ENCODE data around the gene CUL9. TPM values are rescaled to one million over a fixed set of nuclear protein-coding genes. Genes with fewer than 3 reads are reported as not detected.
A peak's percentile ranks its signal among the peaks of the same experiment; 100 is the strongest.

Gene CUL9
- total and polyA plus RNA-seq, 5 donors from 2014 or later = 22.5 to 81.2 (median 24.7) TPM

DNA sequence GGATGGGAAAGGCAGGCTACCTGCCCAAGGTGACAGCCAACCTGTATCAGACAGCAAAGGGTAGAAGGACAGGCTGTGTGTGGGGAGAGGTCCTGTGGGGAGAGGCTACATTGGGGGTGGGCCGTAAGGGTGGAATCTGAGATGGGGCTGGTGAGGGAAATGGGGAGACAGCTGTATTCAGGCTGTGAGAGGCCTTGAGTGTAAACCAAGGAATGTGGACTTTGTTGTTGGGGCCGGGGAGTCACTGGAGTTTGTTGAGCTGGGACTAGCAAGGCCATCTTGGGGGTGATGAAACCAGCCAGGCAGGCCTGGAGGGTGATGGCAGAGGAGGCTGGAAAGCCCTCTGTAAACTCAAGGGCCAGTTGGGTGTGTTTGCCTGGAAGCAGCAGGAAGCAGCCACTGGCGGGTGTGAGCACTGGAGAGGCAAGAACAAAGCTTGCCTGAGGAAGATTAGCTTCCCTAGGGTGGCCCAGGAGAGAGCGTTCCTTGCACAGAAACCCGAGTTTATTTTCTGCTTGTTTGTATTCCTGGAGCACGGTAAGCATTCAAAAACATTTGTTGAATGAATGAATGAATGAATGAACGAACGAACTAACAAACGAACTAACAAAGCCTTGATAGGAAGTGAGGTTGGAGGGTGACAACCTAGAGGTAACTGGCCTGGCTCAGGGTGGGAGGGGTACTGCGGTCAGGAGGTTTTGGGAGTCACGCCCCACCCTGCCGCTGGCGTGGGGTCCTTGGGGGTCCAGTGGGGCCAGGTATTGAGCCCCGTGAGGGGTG is 80.2 kb downstream of the CUL9 start:
- Mint-ChIP-seq H3K27ac (peak overlapping the region in 1 of 3 donors; percentile 77), H3K27me3 (no peaks in the 10 kb centered on the region), H3K4me1 (peaks cover 0 to 9% (median under 1%) of the 10 kb centered on the region in 4 donors), H3K36me3 (no peaks in the 10 kb centered on the region), H3K9me3 (no peaks in the 10 kb centered on the region), H3K4me3 (no peak overlapping the region)
- no peaks in the 10 kb centered on the region for H3K9me3 ChIP-seq (ENCODE audit: control insufficient read depth in 2 of 2, low read length in 2 of 2)
- H3K27me3 ChIP-seq (ENCODE audit: control insufficient read depth, insufficient read depth, low read length) = no peaks in the 10 kb centered on the region
- H3K4me1 ChIP-seq (ENCODE audit: control insufficient read depth, insufficient read depth, low read length, poor library complexity, severe bottlenecking) = peaks cover 4% of the 10 kb centered on the region
- H3K4me3 ChIP-seq (ENCODE audit: low read depth, low read length) = no peak overlapping the region
- no peaks in the 10 kb centered on the region for H3K36me3 ChIP-seq (ENCODE audit: control insufficient read depth, insufficient read depth, low read length)
- ATAC-seq (ENCODE audit: low read depth in 2 of 2) = no peak
- no peak for DNase-seq
- no peak overlapping the region for H3K27ac ChIP-seq (ENCODE audit: insufficient read depth, low read length, poor library complexity, severe bottlenecking)

- Histone ChIP-seq H3K36me3 (ENCODE audit: control insufficient read depth, insufficient read depth, low read length) (no peaks in the 10 kb centered on the region), H3K9me3 (ENCODE audit: control insufficient read depth in 2 of 2, low read length in 2 of 2) (no peaks in the 10 kb centered on the region), H3K4me1 (ENCODE audit: control insufficient read depth, insufficient read depth, low read length, poor library complexity, severe bottlenecking) (peaks cover 4% of the 10 kb centered on the region), H3K4me3 (ENCODE audit: low read depth, low read length) (no peak overlapping the region), H3K27me3 (ENCODE audit: control insufficient read depth, insufficient read depth, low read length) (no peaks in the 10 kb centered on the region), H3K27ac (ENCODE audit: insufficient read depth, low read length, poor library complexity, severe bottlenecking) (no peak overlapping the region)
- Mint-ChIP-seq H3K4me1 (peaks cover 0 to 5% (median under 1%) of the 10 kb centered on the region in 4 donors), H3K36me3 (no peaks in the 10 kb centered on the region), H3K9me3 (no peaks in the 10 kb centered on the region), H3K27ac (no peak overlapping the region), H3K4me3 (no peak overlapping the region), H3K27me3 (peaks cover 3% of the 10 kb centered on the region)
- no peak for DNase-seq
- ATAC-seq (ENCODE audit: low read depth in 2 of 2) = no peak
Measured at GRCh38 chr6:43262780-43263313, 80.9 kb downstream of the CUL9 start.

DNA sequence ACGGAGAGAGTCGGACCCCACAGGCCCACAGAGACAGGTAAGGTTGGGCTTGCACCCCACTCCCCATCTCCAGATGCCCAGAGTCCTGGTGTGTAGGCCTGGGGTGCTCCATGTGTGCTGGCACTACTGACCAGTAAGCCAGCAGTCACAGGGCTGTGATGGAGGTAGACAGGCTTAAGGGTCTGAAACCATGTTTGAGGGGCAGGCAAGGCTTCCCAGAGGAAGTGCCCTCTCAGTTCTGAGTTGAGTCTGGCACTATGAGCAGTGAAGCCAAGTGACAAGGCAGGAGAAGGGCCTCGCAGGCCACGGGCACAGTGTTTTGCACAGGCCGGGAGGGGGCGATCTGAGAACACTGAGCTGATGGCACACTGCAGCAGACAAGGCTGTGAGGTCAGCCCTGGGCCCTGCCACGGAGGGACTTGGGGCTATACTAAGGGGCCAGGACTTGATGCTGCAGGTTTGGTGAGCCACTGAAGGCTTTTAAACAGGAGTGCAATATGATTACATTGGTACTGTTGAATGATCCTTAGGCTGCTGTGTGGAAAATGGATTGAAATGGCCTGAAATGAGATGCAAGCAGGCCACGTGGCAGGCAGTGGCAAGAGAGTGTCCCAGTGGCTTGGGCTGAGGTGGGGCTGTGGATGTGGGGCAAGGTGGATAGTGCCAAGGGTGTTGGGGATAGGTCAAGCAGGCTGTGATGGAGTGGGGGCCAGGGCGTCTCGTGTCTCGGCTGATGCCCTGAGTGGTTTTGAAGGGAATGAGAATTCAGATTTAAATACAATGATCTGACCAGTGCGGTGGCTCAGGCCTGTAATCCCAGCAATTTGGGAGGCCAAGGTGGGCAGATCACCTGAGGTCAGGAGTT is 81.5 kb downstream of the CUL9 start:
- Histone ChIP-seq H3K4me1 (ENCODE audit: control insufficient read depth, insufficient read depth, low read length, poor library complexity, severe bottlenecking) (peaks cover 4% of the 10 kb centered on the region), H3K36me3 (ENCODE audit: control insufficient read depth, insufficient read depth, low read length) (no peaks in the 10 kb centered on the region), H3K4me3 (ENCODE audit: low read depth, low read length) (no peak overlapping the region), H3K27me3 (ENCODE audit: control insufficient read depth, insufficient read depth, low read length) (no peaks in the 10 kb centered on the region), H3K9me3 (ENCODE audit: control insufficient read depth in 2 of 2, low read length in 2 of 2) (no peaks in the 10 kb centered on the region), H3K27ac (ENCODE audit: insufficient read depth, low read length, poor library complexity, severe bottlenecking) (no peak overlapping the region)
- Mint-ChIP-seq H3K4me1 (peaks cover 0 to 5% (median under 1%) of the 10 kb centered on the region in 4 donors), H3K27me3 (peaks cover 4% of the 10 kb centered on the region), H3K27ac (peak overlapping the region in 1 of 3 donors; percentile 16), H3K4me3 (no peak overlapping the region), H3K9me3 (no peaks in the 10 kb centered on the region), H3K36me3 (no peaks in the 10 kb centered on the region)
- DNase-seq (peak; percentile 52 to 78 (median 66)), ATAC-seq (ENCODE audit: low read depth in 2 of 2) (peak; percentile 90 to 91)

GRCh38 chr6:43264599-43265145 is 82.7 kb downstream of the CUL9 start:
- Histone ChIP-seq H3K36me3 (ENCODE audit: control insufficient read depth, insufficient read depth, low read length) (no peaks in the 10 kb centered on the region), H3K4me1 (ENCODE audit: control insufficient read depth, insufficient read depth, low read length, poor library complexity, severe bottlenecking) (peaks cover 11% of the 10 kb centered on the region), H3K4me3 (ENCODE audit: low read depth, low read length) (no peak overlapping the region), H3K27ac (ENCODE audit: insufficient read depth, low read length, poor library complexity, severe bottlenecking) (no peak overlapping the region), H3K27me3 (ENCODE audit: control insufficient read depth, insufficient read depth, low read length) (no peaks in the 10 kb centered on the region), H3K9me3 (ENCODE audit: control insufficient read depth in 2 of 2, low read length in 2 of 2) (no peaks in the 10 kb centered on the region)
- Mint-ChIP-seq H3K27me3 (peaks cover 4% of the 10 kb centered on the region), H3K36me3 (no peaks in the 10 kb centered on the region), H3K27ac (no peak overlapping the region), H3K4me1 (peaks cover 0 to 11% (median under 1%) of the 10 kb centered on the region in 4 donors), H3K9me3 (no peaks in the 10 kb centered on the region), H3K4me3 (peak overlapping the region in 1 of 4 donors; percentile 35)
- DNase-seq (no peak), ATAC-seq (ENCODE audit: low read depth in 2 of 2) (no peak)

GRCh38 chr6:43265564-43265963 is 83.6 kb downstream of the CUL9 start:
- DNase-seq = no peak
- H3K9me3 ChIP-seq (ENCODE audit: control insufficient read depth in 2 of 2, low read length in 2 of 2) = no peaks in the 10 kb centered on the region
- Mint-ChIP-seq H3K4me3 (no peak overlapping the region), H3K27ac (no peak overlapping the region), H3K4me1 (peaks cover 0 to 14% (median 2%) of the 10 kb centered on the region in 4 donors), H3K27me3 (peaks cover 9% of the 10 kb centered on the region), H3K36me3 (no peaks in the 10 kb centered on the region), H3K9me3 (no peaks in the 10 kb centered on the region)
- no peaks in the 10 kb centered on the region for H3K36me3 ChIP-seq (ENCODE audit: control insufficient read depth, insufficient read depth, low read length)
- peaks cover 14% of the 10 kb centered on the region for H3K4me1 ChIP-seq (ENCODE audit: control insufficient read depth, insufficient read depth, low read length, poor library complexity, severe bottlenecking)
- H3K27me3 ChIP-seq (ENCODE audit: control insufficient read depth, insufficient read depth, low read length) = no peaks in the 10 kb centered on the region
- H3K4me3 ChIP-seq (ENCODE audit: low read depth, low read length) = no peak overlapping the region
- ATAC-seq (ENCODE audit: low read depth in 2 of 2) = no peak
- no peak overlapping the region for H3K27ac ChIP-seq (ENCODE audit: insufficient read depth, low read length, poor library complexity, severe bottlenecking)

DNA sequence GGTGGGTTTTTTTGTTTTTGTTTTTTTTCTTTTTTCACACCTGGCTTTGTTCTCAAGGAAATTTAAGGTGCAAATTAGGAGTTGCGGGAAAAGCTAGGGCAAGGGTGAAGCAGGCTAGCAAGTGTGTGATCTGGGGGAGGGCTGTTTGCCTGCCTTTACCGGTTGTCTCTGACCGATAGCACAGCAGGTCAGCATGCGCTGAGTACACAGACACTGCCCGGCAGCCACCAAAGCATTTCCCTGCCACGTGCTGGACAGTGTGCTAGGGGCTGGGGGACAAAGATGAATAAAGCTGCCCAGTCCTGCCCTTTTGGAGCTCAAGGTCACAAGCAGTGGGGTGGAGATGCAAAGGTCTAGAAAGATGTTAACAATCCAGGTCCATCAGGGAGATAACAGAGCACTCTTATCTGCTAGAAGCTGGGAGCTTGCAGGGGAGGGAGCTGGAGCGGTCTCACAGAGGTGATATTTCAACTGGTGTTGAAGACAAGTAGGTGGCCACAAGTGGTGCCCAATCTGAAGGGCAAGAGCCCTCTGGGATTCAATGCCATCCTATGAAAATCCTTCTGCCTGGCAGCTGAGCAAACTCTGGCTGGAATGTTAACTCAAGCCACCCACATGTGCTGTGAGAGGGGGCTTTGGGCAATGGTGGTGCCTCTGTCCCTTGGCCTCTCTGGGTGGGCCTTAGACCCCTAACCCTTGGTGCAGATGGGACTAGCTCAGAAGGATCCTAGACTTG is 85.8 kb downstream of the CUL9 start:
- H3K9me3 Mint-ChIP-seq = no peaks in the 10 kb centered on the region
- H3K27me3 Mint-ChIP-seq = peaks cover 9% of the 10 kb centered on the region
- H3K36me3 ChIP-seq (ENCODE audit: control insufficient read depth, insufficient read depth, low read length) = no peaks in the 10 kb centered on the region
- no peak for DNase-seq
- peaks cover 0 to 14% (median 2%) of the 10 kb centered on the region in 4 donors for H3K4me1 Mint-ChIP-seq
- peak overlapping the region in 2 of 4 donors; percentile 8 to 17 for H3K4me3 Mint-ChIP-seq
- no peaks in the 10 kb centered on the region for H3K36me3 Mint-ChIP-seq
- no peak overlapping the region for H3K4me3 ChIP-seq (ENCODE audit: low read depth, low read length)
- no peak overlapping the region for H3K27ac ChIP-seq (ENCODE audit: insufficient read depth, low read length, poor library complexity, severe bottlenecking)
- H3K9me3 ChIP-seq (ENCODE audit: control insufficient read depth in 2 of 2, low read length in 2 of 2) = no peaks in the 10 kb centered on the region
- peaks cover 14% of the 10 kb centered on the region for H3K4me1 ChIP-seq (ENCODE audit: control insufficient read depth, insufficient read depth, low read length, poor library complexity, severe bottlenecking)
- H3K27ac Mint-ChIP-seq = no peak overlapping the region
- H3K27me3 ChIP-seq (ENCODE audit: control insufficient read depth, insufficient read depth, low read length) = no peaks in the 10 kb centered on the region
- no peak for ATAC-seq (ENCODE audit: low read depth in 2 of 2)

- H3K4me3 Mint-ChIP-seq = peak overlapping the region in 2 of 4 donors; percentile 8 to 63
- H3K4me1 Mint-ChIP-seq = peaks cover 0 to 13% (median 2%) of the 10 kb centered on the region in 4 donors
- H3K4me1 ChIP-seq (ENCODE audit: control insufficient read depth, insufficient read depth, low read length, poor library complexity, severe bottlenecking) = peaks cover 13% of the 10 kb centered on the region
- no peaks in the 10 kb centered on the region for H3K36me3 Mint-ChIP-seq
- H3K27ac ChIP-seq (ENCODE audit: insufficient read depth, low read length, poor library complexity, severe bottlenecking) = no peak overlapping the region
- H3K9me3 ChIP-seq (ENCODE audit: control insufficient read depth in 2 of 2, low read length in 2 of 2) = no peaks in the 10 kb centered on the region
- no peaks in the 10 kb centered on the region for H3K27me3 ChIP-seq (ENCODE audit: control insufficient read depth, insufficient read depth, low read length)
- H3K9me3 Mint-ChIP-seq = no peaks in the 10 kb centered on the region
- ATAC-seq (ENCODE audit: low read depth in 2 of 2) = no peak
- H3K27me3 Mint-ChIP-seq = peaks cover 13% of the 10 kb centered on the region
- H3K36me3 ChIP-seq (ENCODE audit: control insufficient read depth, insufficient read depth, low read length) = no peaks in the 10 kb centered on the region
- no peak overlapping the region for H3K27ac Mint-ChIP-seq
- no peak overlapping the region for H3K4me3 ChIP-seq (ENCODE audit: low read depth, low read length)
- DNase-seq = no peak
Measured at GRCh38 chr6:43268355-43268700, 86.3 kb downstream of the CUL9 start.
